HCT116 (cell line): ENCODE data around the gene EML2. TPM values are rescaled to one million over a fixed set of nuclear protein-coding genes. Genes with fewer than 3 reads are reported as not detected.

Experiments
- ATAC-seq: fragments of 200-7000 bp; cut with Tn5 transposase; 2 replicates; pipeline ENCODE4 v1.9.1; 2020; ENCODE audit warnings: mild to moderate bottlenecking, moderate library complexity
- BruUV-seq: library from RNA; stranded (reverse); fragments of 400-500 nt; replicated peaks from 2 replicates; lab custom pipeline; 2021; lab: Mats Ljungman, UMichigan
- CTCF ChIA-PET: fragments of 300-600 bp; sonication (Branson Sonifier 250); formaldehyde crosslinking; loops from one replicate; lab custom pipeline; 2021; ENCODE audit warnings: antibody characterized with exemption; lab: Charles Lee
- POLR2A ChIA-PET: fragments of 300-600, 350-600 bp; sonication (Branson Sonifier 250); formaldehyde crosslinking; loops from one replicate; lab custom pipeline; 2021; ENCODE audit warnings: antibody characterized with exemption; lab: Charles Lee
- RAD21 ChIA-PET, 2 experiments: fragments of 300-600 bp; sonication (Branson Sonifier 250); formaldehyde crosslinking; loops; one replicate each; lab custom pipeline; 2023; ENCODE audit warnings: low total read pairs in 2 of 2; ENCODE audit not compliant: uncharacterized antibody in 2 of 2, unreplicated experiment in 2 of 2, low non-redundant PET in 1 of 2; lab: Charles Lee
- DNase-seq: peaks from one replicate; pipeline ENCODE4 v3.0.0-alpha.2; 2010; ENCODE audit warnings: low read depth, low spot score
- H2AFZ ChIP-seq: fragments of 200-600 bp; shearing (Covaris generic), sonication (generic); 2 replicates; pipeline ENCODE4 v1.6.1; 2017; ENCODE audit warnings: low read depth, mixed run types, mixed read lengths, antibody characterized with exemption, low read length; ENCODE audit not compliant: poor library complexity, severe bottlenecking
- H3K27ac ChIP-seq: 2 replicates; pipeline ENCODE4 v1.5.1; 2012; ENCODE audit warnings: low read depth, low read length
- H3K27me3 ChIP-seq: fragments of 200-600 bp; sonication (generic); 2 replicates; pipeline ENCODE4 v1.6.1; 2016; ENCODE audit warnings: mixed run types, low read length, mixed read lengths; ENCODE audit not compliant: insufficient read depth
- H3K36me3 ChIP-seq, 2 experiments: fragments of 200-500 bp in 1 of 2; fragments of 200-600 bp in 1 of 2; sonication (Bioruptor generic) in 1 of 2; sonication (generic) in 1 of 2; 2 replicates each; pipeline versions ENCODE4 v1.5.1 to v1.6.1; 2014 to 2016; ENCODE audit warnings: low read length in 2 of 2, inconsistent platforms in 1 of 2, mixed read lengths in 1 of 2, mixed run types in 1 of 2; ENCODE audit not compliant: insufficient read depth in 2 of 2, control insufficient read depth in 1 of 2
- H3K4me1 ChIP-seq, 2 experiments: fragments of 200-600 bp in 1 of 2; sonication (generic) in 1 of 2; 2 replicates each; pipeline versions ENCODE4 v1.5.1 to v1.6.1; 2012 to 2017; ENCODE audit warnings: low read length in 2 of 2, inconsistent platforms in 1 of 2, mild to moderate bottlenecking in 1 of 2, mixed read lengths in 1 of 2, mixed run types in 1 of 2, moderate library complexity in 1 of 2; ENCODE audit not compliant: insufficient read depth in 2 of 2, control insufficient read depth in 1 of 2
- H3K4me2 ChIP-seq: fragments of 200-600 bp; sonication (generic); 2 replicates; pipeline ENCODE4 v1.6.1; 2017; ENCODE audit warnings: mixed run types, low read length, mixed read lengths
- H3K4me3 ChIP-seq, 2 experiments: fragments of 200-600 bp in 1 of 2; sonication (generic) in 1 of 2; replicated peaks in 1 of 2; 2 replicates each; pipeline ENCODE4 v1.5.1; 2011 to 2016; ENCODE audit warnings: low read length in 2 of 2, control low read depth in 1 of 2, low read depth in 1 of 2, mild to moderate bottlenecking in 1 of 2, mixed read lengths in 1 of 2, mixed run types in 1 of 2
- H3K79me2 ChIP-seq: fragments of 200-600 bp; sonication (generic); 2 replicates; pipeline ENCODE4 v1.6.1; 2017; ENCODE audit warnings: mild to moderate bottlenecking, mixed run types, low read length, moderate library complexity, mixed read lengths; ENCODE audit not compliant: insufficient read depth
- H3K9ac ChIP-seq: fragments of 200-600 bp; sonication (generic); 2 replicates; pipeline ENCODE4 v1.6.1; 2016; ENCODE audit warnings: low read length, mixed read lengths
- H3K9me2 ChIP-seq: fragments of 200-600 bp; sonication (generic), shearing (Covaris generic); 2 replicates; pipeline ENCODE4 v1.6.1; 2017; ENCODE audit warnings: mixed run types, mild to moderate bottlenecking, moderate library complexity; ENCODE audit not compliant: insufficient read depth
- H3K9me3 ChIP-seq, 2 experiments: fragments of 200-500 bp in 1 of 2; fragments of 200-600 bp in 1 of 2; sonication (Bioruptor generic) in 1 of 2; sonication (generic) in 1 of 2; 2 replicates each; pipeline ENCODE4 v1.6.1; 2014 to 2017; ENCODE audit warnings: low read length in 2 of 2, mixed read lengths in 2 of 2, inconsistent platforms in 1 of 2, low read depth in 1 of 2, mild to moderate bottlenecking in 1 of 2, mixed run types in 1 of 2, moderate library complexity in 1 of 2; ENCODE audit not compliant: control insufficient read depth in 1 of 2, insufficient read depth in 1 of 2
- H4K20me1 ChIP-seq: fragments of 200-600 bp; sonication (generic), shearing (Covaris generic); 2 replicates; pipeline ENCODE4 v1.6.1; 2017; ENCODE audit warnings: mixed run types, mild to moderate bottlenecking, moderate library complexity; ENCODE audit not compliant: insufficient read depth
- EZH2 ChIP-seq: fragments of 200-600 bp; sonication (generic); IDR thresholded peaks from 2 replicates; pipeline ENCODE4 v1.6.1; 2017; ENCODE audit warnings: antibody characterized with exemption, mixed run types
- EZH2phosphoT487 ChIP-seq: fragments of 200-600 bp; IDR thresholded peaks from 2 replicates; pipeline ENCODE4 v1.6.1; 2018; ENCODE audit warnings: antibody characterized with exemption, borderline replicate concordance
- FOSL1 ChIP-seq: IDR thresholded peaks from 2 replicates; pipeline ENCODE4 v1.6.1; 2012; ENCODE audit warnings: low read depth
- JUND ChIP-seq: IDR thresholded peaks from 2 replicates; pipeline ENCODE4 v1.6.1; 2012
- MAX ChIP-seq: IDR thresholded peaks from 2 replicates; pipeline ENCODE4 v1.6.1; 2012
- POLR2A ChIP-seq: IDR thresholded peaks from 2 replicates; pipeline ENCODE4 v1.7.0; 2011; ENCODE audit warnings: borderline replicate concordance; ENCODE audit not compliant: insufficient read depth, insufficient read length; ENCODE audit errors: extremely low read depth
- RAD21 ChIP-seq: IDR thresholded peaks from 2 replicates; pipeline ENCODE4 v1.6.1; 2012; ENCODE audit warnings: low read depth, mild to moderate bottlenecking
- REST ChIP-seq: IDR thresholded peaks from 2 replicates; pipeline ENCODE4 v1.6.1; 2012; ENCODE audit warnings: low read depth
- SP1 ChIP-seq: IDR thresholded peaks from 2 replicates; pipeline ENCODE4 v1.6.1; 2012; ENCODE audit warnings: low read depth
- TCF7L2 ChIP-seq: IDR thresholded peaks from 2 replicates; pipeline ENCODE4 v1.7.0; 2011; ENCODE audit warnings: borderline replicate concordance, inconsistent platforms; ENCODE audit not compliant: insufficient read depth, insufficient read length; ENCODE audit errors: extremely low read depth
- ZBTB33 ChIP-seq: IDR thresholded peaks from 2 replicates; pipeline ENCODE4 v1.6.1; 2011; ENCODE audit warnings: mild to moderate bottlenecking, low read length, moderate library complexity; ENCODE audit not compliant: insufficient replicate concordance; ENCODE audit errors: extremely low read depth
- ZFX ChIP-seq: fragments of 450-650 bp; IDR thresholded peaks from 2 replicates; pipeline ENCODE4 v1.6.1; 2017
- ZNF274 ChIP-seq: fragments of 200-500 bp; sonication (Bioruptor generic); IDR thresholded peaks from 2 replicates; pipeline ENCODE4 v1.6.1; 2014; ENCODE audit warnings: mild to moderate bottlenecking, low read depth, low read length, inconsistent platforms
- intact Hi-C: fragments of 100-400 bp; cut with micrococcal nuclease; formaldehyde crosslinking; loops from 2 replicates; pipeline ENCODE4 v1.10.0; 2022
- total RNA-seq: library from RNA; stranded (reverse); gene quantifications from one replicate; pipeline ENCODE4 v1.2.1, GENCODE V29; 2021; ENCODE audit not compliant: unreplicated experiment
- TF ChIP-seq, protein P1 (sequence below): IDR thresholded peaks from 2 replicates; pipeline ENCODE4 v1.6.1; 2012

The EML2 gene
- total RNA-seq, 1 experiment from 2014 or later = 131 TPM

GRCh38 chr19:45636275-45636674 is 2.9 kb downstream of the EML2 start:
- H3K4me1 ChIP-seq = peaks cover 40 to 71% of the 10 kb centered on the region in 2 experiments
- no peaks in the 10 kb centered on the region for H3K36me3 ChIP-seq
- intact Hi-C loops = no loop called here
- H2AFZ ChIP-seq = no peak overlapping the region
- no peaks in the 10 kb centered on the region for H3K9me2 ChIP-seq
- H3K9me3 ChIP-seq = no peaks in the 10 kb centered on the region
- H3K27me3 ChIP-seq = no peaks in the 10 kb centered on the region
- no peak overlapping the region for H3K4me3 ChIP-seq
- TF ChIP-seq ZBTB33 = no peak
- TF ChIP-seq SP1 = no peak
- TF ChIP-seq FOSL1 = no peak
- TF ChIP-seq MAX = no peak
- TF ChIP-seq ZNF274 = no peak
- TF ChIP-seq TCF7L2 = no peak
- no peak for TF ChIP-seq ZFX
- no peak for TF ChIP-seq EZH2
- TF ChIP-seq, protein P1, sequence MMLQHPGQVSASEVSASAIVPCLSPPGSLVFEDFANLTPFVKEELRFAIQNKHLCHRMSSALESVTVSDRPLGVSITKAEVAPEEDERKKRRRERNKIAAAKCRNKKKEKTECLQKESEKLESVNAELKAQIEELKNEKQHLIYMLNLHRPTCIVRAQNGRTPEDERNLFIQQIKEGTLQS = no peak
- no peak for TF ChIP-seq POLR2A
- TF ChIP-seq EZH2phosphoT487 = no peak
- no peak for TF ChIP-seq RAD21
- no peak for TF ChIP-seq REST
- no peak for TF ChIP-seq JUND
- ChIA-PET POLR2A (no interaction called here), CTCF (no interaction called here), RAD21 (no interaction called here)
- H3K79me2 ChIP-seq = peaks cover 6% of the 10 kb centered on the region; the same call in 1 of the 2 replicates
- no peak overlapping the region for H3K9ac ChIP-seq
- BruUV-seq = no TSS peak
- no peak overlapping the region for H3K4me2 ChIP-seq
- H3K27ac ChIP-seq = no peak overlapping the region
- no peak for ATAC-seq
- no peak for DNase-seq
- H4K20me1 ChIP-seq = no peaks in the 10 kb centered on the region
